ENCODE measurements around the gene OR5H14.

DNA sequence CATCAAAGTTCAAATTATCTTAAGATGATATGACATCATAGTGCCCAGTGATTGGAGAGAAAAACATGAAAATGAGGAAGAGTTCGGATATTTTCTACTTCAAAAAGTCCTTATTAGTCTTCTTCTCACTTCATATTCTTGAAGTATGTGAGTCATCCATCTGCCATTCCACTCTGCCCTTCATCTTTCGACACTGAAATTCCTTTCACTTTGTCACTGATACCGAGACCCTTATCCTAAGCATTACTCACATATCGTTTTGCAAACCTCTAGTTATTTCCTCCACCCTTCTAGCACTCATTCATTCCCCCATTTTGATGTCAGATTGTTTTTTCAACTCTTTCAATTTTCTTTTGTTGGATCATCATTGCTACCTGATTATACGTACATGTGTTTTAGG lies 4.0 kb downstream of the OR5H14 start:
- TF ChIP-seq GABPA (IDR thresholded peaks at IDR 0.05; ENCODE audit: low read depth) = no peak
- no peak for TF ChIP-seq CTCF (IDR thresholded peaks at IDR 0.05; ENCODE audit: insufficient read depth, low read length)
- TF ChIP-seq REST (IDR thresholded peaks at IDR 0.05; ENCODE audit: insufficient replicate concordance, low read depth) = no peak
- no peak for TF ChIP-seq SPI1 (IDR thresholded peaks at IDR 0.05; ENCODE audit: borderline replicate concordance, low read depth)
- TF ChIP-seq POLR2AphosphoS5 (IDR thresholded peaks at IDR 0.05; ENCODE audit: low read depth) = no peak
